Activated CD4-positive, alpha-beta T cell treated with anti-CD3 and anti-CD28 coated beads for 48 hours (primary cell): ENCODE results near the gene GRID1.

Source experiments
- DNase-seq: peaks from one replicate; pipeline ENCODE4 v3.0.0-alpha.2; 2020

The GRID1 gene

GRCh38 chr10:85655411-85655810 is 711.2 kb downstream of the GRID1 start:
- no peak for DNase-seq

GRCh38 chr10:85651497-85651882 is 715.1 kb downstream of the GRID1 start:
- DNase-seq, result no peak

- DNase-seq, result no peak
These were observed 715.7 kb downstream of the GRID1 start for GRCh38 chr10:85650791-85651496.

GRCh38 chr10:85649461-85649860 is 717.1 kb downstream of the GRID1 start:
- no peak for DNase-seq

GRCh38 chr10:85648279-85648754 is 718.3 kb downstream of the GRID1 start:
- DNase-seq, result no peak

- no peak for DNase-seq
These were observed 718.9 kb downstream of the GRID1 start for GRCh38 chr10:85647741-85648140.

GRCh38 chr10:85645926-85646711 is 720.5 kb downstream of the GRID1 start:
- no peak for DNase-seq

GRCh38 chr10:85645053-85645452 is 721.5 kb downstream of the GRID1 start:
- no peak for DNase-seq

GRCh38 chr10:85643845-85644525 is 722.6 kb downstream of the GRID1 start:
- DNase-seq, result no peak

- no peak for DNase-seq
These were observed 723.3 kb downstream of the GRID1 start for GRCh38 chr10:85643171-85643844.

GRCh38 chr10:85642421-85643170 is 724.0 kb downstream of the GRID1 start:
- no peak for DNase-seq

- no peak for DNase-seq
These were observed 724.5 kb downstream of the GRID1 start for GRCh38 chr10:85642082-85642420.

- DNase-seq, result no peak
These were observed 725.1 kb downstream of the GRID1 start for GRCh38 chr10:85641479-85642009.

GRCh38 chr10:85638797-85639196 is 727.8 kb downstream of the GRID1 start:
- DNase-seq, result no peak

GRCh38 chr10:85635650-85636049 is 730.9 kb downstream of the GRID1 start:
- DNase-seq, result no peak

GRCh38 chr10:85624511-85624910 is 742.1 kb downstream of the GRID1 start:
- DNase-seq, result no peak

GRCh38 chr10:85623758-85624157 is 742.8 kb downstream of the GRID1 start:
- no peak for DNase-seq

GRCh38 chr10:85623342-85623741 is 743.3 kb downstream of the GRID1 start:
- no peak for DNase-seq

- DNase-seq, result no peak
These were observed 744.2 kb downstream of the GRID1 start for GRCh38 chr10:85622425-85622824.

GRCh38 chr10:85621562-85621961 is 745.0 kb downstream of the GRID1 start:
- DNase-seq, result no peak

GRCh38 chr10:85620807-85621206 is 745.8 kb downstream of the GRID1 start:
- DNase-seq, result no peak

- no peak for DNase-seq
These were observed 746.8 kb downstream of the GRID1 start for GRCh38 chr10:85619832-85620231.
